ENCODE results near the gene PARN. TPM values are rescaled to one million over a fixed set of nuclear protein-coding genes. Genes with fewer than 3 reads are reported as not detected.

The PARN gene
- total RNA-seq, 1 experiment from 2014 or later: 56.2 TPM

- Histone ChIP-seq H3K4me2 (ENCODE audit: insufficient read depth, insufficient read length, low read length) (no peak overlapping the region), H3K4ac (ENCODE audit: low read depth, low read length) (no peak overlapping the region), H3K23me2 (ENCODE audit: insufficient read length, low read depth, low read length, poor library complexity, severe bottlenecking) (no peaks in the 10 kb centered on the region), H3K56ac (ENCODE audit: insufficient read length, low read depth, low read length) (no peak overlapping the region), H2AFZ (ENCODE audit: low read length) (no peak overlapping the region), H3K9ac (ENCODE audit: extremely low read depth, insufficient read length, low read length) (no peak overlapping the region), H4K5ac (ENCODE audit: insufficient read length, low read depth, low read length) (no peak overlapping the region), H3K79me1 (ENCODE audit: insufficient read depth, low read depth, low read length, poor library complexity, severe bottlenecking) (peaks cover 15% of the 10 kb centered on the region), H4K20me1 (ENCODE audit: control insufficient read depth, insufficient read depth, insufficient read length) (no peaks in the 10 kb centered on the region), H3K23ac (ENCODE audit: insufficient read length, low read depth, low read length) (no peak overlapping the region), H3K79me2 (ENCODE audit: insufficient read depth, low read length) (peaks cover 32% of the 10 kb centered on the region; the same call in 1 of the 2 replicates), H3K27ac (ENCODE audit: insufficient read length, low read depth, low read length) (no peak overlapping the region), H4K8ac (replicated peaks; ENCODE audit: insufficient read length, low read depth, low read length) (no peak overlapping the region), H2BK12ac (ENCODE audit: insufficient read length, low read depth, low read length) (no peak overlapping the region), H3K18ac (ENCODE audit: insufficient read length, low read depth, low read length) (no peak overlapping the region), H3K4me1 (ENCODE audit: insufficient read depth, low read length) (peaks cover 2% of the 10 kb centered on the region; the same call in 1 of the 2 replicates), H2BK5ac (ENCODE audit: insufficient read length, low read length) (no peak overlapping the region), H3K27me3 (ENCODE audit: insufficient read depth, low read length) (no peaks in the 10 kb centered on the region), H2AK5ac (ENCODE audit: insufficient read length, low read length) (no peak overlapping the region), H3K14ac (ENCODE audit: insufficient read depth, low read length) (no peak overlapping the region), H4K91ac (ENCODE audit: insufficient read length, low read depth, low read length) (no peak overlapping the region), H3T11ph (ENCODE audit: low read length) (no peak overlapping the region), H2BK120ac (ENCODE audit: low read depth, low read length, poor library complexity, severe bottlenecking) (no peak overlapping the region), H3K9me3 (ENCODE audit: control insufficient read depth, low read depth, low read length) (no peaks in the 10 kb centered on the region), H2BK15ac (ENCODE audit: low read depth, low read length) (no peak overlapping the region), H2BK20ac (ENCODE audit: low read depth, low read length, poor library complexity, severe bottlenecking) (no peak overlapping the region)
- TF ChIP-seq, protein P1, sequence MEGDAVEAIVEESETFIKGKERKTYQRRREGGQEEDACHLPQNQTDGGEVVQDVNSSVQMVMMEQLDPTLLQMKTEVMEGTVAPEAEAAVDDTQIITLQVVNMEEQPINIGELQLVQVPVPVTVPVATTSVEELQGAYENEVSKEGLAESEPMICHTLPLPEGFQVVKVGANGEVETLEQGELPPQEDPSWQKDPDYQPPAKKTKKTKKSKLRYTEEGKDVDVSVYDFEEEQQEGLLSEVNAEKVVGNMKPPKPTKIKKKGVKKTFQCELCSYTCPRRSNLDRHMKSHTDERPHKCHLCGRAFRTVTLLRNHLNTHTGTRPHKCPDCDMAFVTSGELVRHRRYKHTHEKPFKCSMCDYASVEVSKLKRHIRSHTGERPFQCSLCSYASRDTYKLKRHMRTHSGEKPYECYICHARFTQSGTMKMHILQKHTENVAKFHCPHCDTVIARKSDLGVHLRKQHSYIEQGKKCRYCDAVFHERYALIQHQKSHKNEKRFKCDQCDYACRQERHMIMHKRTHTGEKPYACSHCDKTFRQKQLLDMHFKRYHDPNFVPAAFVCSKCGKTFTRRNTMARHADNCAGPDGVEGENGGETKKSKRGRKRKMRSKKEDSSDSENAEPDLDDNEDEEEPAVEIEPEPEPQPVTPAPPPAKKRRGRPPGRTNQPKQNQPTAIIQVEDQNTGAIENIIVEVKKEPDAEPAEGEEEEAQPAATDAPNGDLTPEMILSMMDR (conservative IDR thresholded peaks at IDR 0.05): no peak
- no peaks in the 10 kb centered on the region for H3K9me3 Mint-ChIP-seq
- H3K27me3 Mint-ChIP-seq (ENCODE audit: low read depth): no peaks in the 10 kb centered on the region
- no peak overlapping the region for H3K4me3 Mint-ChIP-seq
- H3K27ac Mint-ChIP-seq: peak overlapping the region; percentile 50 to 89 (median 82); a peak in 3 of 7 replicates
- DNase-seq: no peak
- no CpG with 5 or more reads among the region's 8 CpGs for WGBS (ENCODE audit: extremely low coverage, insufficient read length, low lambda C conversion rate)
- peaks cover 20 to 74% (median 47%) of the 10 kb centered on the region in 3 experiments; a peak in 6 of 7 replicates for H3K36me3 Mint-ChIP-seq (ENCODE audit: insufficient read depth in 1 of 3, low read depth in 3 of 3)
- H3K4me1 Mint-ChIP-seq: peaks cover 45 to 54% of the 10 kb centered on the region in 2 experiments
Measured at GRCh38 chr16:14641206-14641605, 11.1 kb upstream of the PARN start.
